Mucosa of descending colon (tissue), 3 donors: ENCODE measurements around the gene TAGLN2. TPM values are rescaled to one million over a fixed set of nuclear protein-coding genes. Genes with fewer than 3 reads are reported as not detected.

Experiments used
- ATAC-seq: fragments of 200-7000 bp; cut with Tn5 transposase; one replicate; pipeline ENCODE4 v1.9.1; 2020; ENCODE audit warnings: mild to moderate bottlenecking, moderate library complexity
- DNase-seq, 3 donors: peaks; one replicate each; pipeline ENCODE4 v3.0.0-alpha.2; 2020
- H3K36me3 ChIP-seq: fragments of 200-600 bp; one replicate; pipeline ENCODE4 v1.8.0; 2021; ENCODE audit warnings: low read depth, mild to moderate bottlenecking
- H3K4me1 ChIP-seq: fragments of 200-600 bp; one replicate; pipeline ENCODE4 v1.8.0; 2021; ENCODE audit warnings: low read depth, mild to moderate bottlenecking
- H3K4me3 ChIP-seq: fragments of 200-600 bp; one replicate; pipeline ENCODE4 v1.8.0; 2021; ENCODE audit warnings: mild to moderate bottlenecking
- H3K9me3 ChIP-seq: fragments of 200-600 bp; one replicate; pipeline ENCODE4 v1.8.0; 2021; ENCODE audit warnings: mild to moderate bottlenecking
- CTCF ChIP-seq: fragments of 200-600 bp; IDR thresholded peaks from one replicate; pipeline ENCODE4 v1.8.0; 2022; ENCODE audit warnings: antibody characterized with exemption, mild to moderate bottlenecking
- intact Hi-C, 2 donors: fragments of 100-400 bp; cut with DNase I in 1 of 2; cut with micrococcal nuclease in 1 of 2; formaldehyde crosslinking; loops; one replicate each; pipeline versions ENCODE4 v1.11.0 to v1.11.1; 2022; cut with DNase I, micrococcal nuclease
- total RNA-seq, 3 donors: library from RNA; stranded (reverse); fragmentation: NEBNext Ultra II Directional in 2 of 3; extraction: Animal tissue kit (Norgen Biotek cat#: 25700) in 2 of 3; gene quantifications; one replicate each; pipeline versions ENCODE4 v1.2.1 to v1.2.4, GENCODE V29; 2021 to 2023
- donor health status: DM: no; HTN: no; CAD: no; lungs with moderate emphysema.
- donor health status: DM: no; HTN: no; CAD: no.
- donor health status: DM: no; HTN: yes; CAD: no.

The TAGLN2 gene
- total RNA-seq, 3 donors from 2014 or later: 137 to 296 (median 264) TPM

- Histone ChIP-seq H3K36me3 (no peaks in the 10 kb centered on the region), H3K4me3 (peak overlapping the region; percentile 92), H3K9me3 (no peaks in the 10 kb centered on the region), H3K4me1 (peaks cover 37% of the 10 kb centered on the region)
- TF ChIP-seq CTCF: no peak
- DNase-seq (peak; percentile 88 to 93 (median 91)), ATAC-seq (peak; percentile 67)
- intact Hi-C loops: no loop called here
These were observed 1.1 kb downstream of the TAGLN2 start for GRCh38 chr1:159924025-159924790.

- intact Hi-C loops: no loop called here
- Histone ChIP-seq H3K9me3 (no peaks in the 10 kb centered on the region), H3K4me1 (peaks cover 39% of the 10 kb centered on the region), H3K36me3 (no peaks in the 10 kb centered on the region), H3K4me3 (peak overlapping the region; percentile 92)
- peak; percentile 89 to 93 (median 92) for DNase-seq
- TF ChIP-seq CTCF: no peak
- peak; percentile 66 for ATAC-seq
These were observed 1.9 kb downstream of the TAGLN2 start for GRCh38 chr1:159923203-159924024.

GRCh38 chr1:159922511-159923202, 2.6 kb downstream of the TAGLN2 start:
- no peak overlapping the region for H3K4me3 ChIP-seq
- peak; percentile 12 for ATAC-seq
- peak; percentile 69 to 85 (median 77) for DNase-seq
- peaks cover 44% of the 10 kb centered on the region for H3K4me1 ChIP-seq
- TF ChIP-seq CTCF: no peak
- intact Hi-C loops: no loop called here
- H3K36me3 ChIP-seq: no peaks in the 10 kb centered on the region
- no peaks in the 10 kb centered on the region for H3K9me3 ChIP-seq

DNA sequence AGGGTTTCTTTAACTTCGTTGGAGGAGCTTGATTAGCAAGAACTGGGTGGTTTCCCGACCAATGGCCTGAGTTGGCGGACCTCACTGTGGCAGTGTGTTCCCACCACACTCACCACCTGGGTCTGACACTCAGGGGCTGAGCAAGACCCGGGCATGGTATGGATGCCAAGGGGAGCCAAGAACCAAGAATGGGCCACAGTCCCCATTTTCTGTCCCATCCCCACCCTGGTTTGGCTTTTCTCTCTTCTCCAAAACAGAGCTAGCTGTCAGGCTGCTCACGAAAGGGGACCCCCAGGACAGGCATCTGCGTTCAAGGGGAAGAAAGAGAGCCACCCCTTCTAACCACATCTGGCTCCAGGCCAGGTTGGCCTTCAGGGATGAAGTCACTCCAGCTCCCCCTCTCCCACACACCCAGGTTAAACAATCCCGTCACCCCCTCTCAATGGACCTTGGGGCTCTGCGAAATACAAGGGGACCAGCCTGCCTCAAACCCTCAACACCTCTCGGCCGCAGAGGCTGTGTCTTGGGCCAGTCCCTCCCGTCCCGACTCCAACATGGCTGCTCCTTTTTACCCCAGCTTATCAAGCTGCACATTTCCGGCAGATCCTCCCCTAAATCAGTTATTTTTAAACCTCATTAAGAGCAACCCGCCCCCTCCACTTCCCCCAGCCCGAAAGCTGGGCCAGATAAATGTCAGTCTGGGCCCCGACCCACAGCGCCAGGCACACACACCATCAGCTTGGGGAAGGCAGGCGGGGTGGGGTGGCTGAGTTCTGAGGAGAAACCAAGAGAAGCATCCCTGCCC, 3.4 kb downstream of the TAGLN2 start:
- intact Hi-C loops: no loop called here
- peaks cover 43% of the 10 kb centered on the region for H3K4me1 ChIP-seq
- TF ChIP-seq CTCF: no peak

GRCh38 chr1:159921251-159921650, 4.1 kb downstream of the TAGLN2 start:
- TF ChIP-seq CTCF: no peak
- DNase-seq: peak in 1 of 3 donors; percentile 4
- Histone ChIP-seq H3K9me3 (no peaks in the 10 kb centered on the region), H3K4me3 (no peak overlapping the region), H3K36me3 (no peaks in the 10 kb centered on the region), H3K4me1 (peaks cover 48% of the 10 kb centered on the region)
- intact Hi-C loops: no loop called here
- ATAC-seq: no peak

More for the DNA sequence above, 3.4 kb downstream of the TAGLN2 start:
- Histone ChIP-seq H3K9me3 (no peaks in the 10 kb centered on the region), H3K4me3 (no peak overlapping the region), H3K36me3 (no peaks in the 10 kb centered on the region)
- ATAC-seq (no peak), DNase-seq (peak in 1 of 3 donors; percentile 48)
